Activated T-helper 17 cell treated with anti-CD3 and anti-CD28 coated beads, Interleukin-2, amount 50 U/mL, for 72 hours (primary cell): ENCODE results near the gene SATB2. TPM values are rescaled to one million over a fixed set of nuclear protein-coding genes. Genes with fewer than 3 reads are reported as not detected.

Source experiments
- ATAC-seq: fragments of 150-1000 bp; cut with Tn5 transposase; replicated peaks from 2 replicates; pipeline ENCODE4 v1.10.0; 2021; ENCODE audit warnings: mild to moderate bottlenecking, moderate library complexity
- H3K27ac Mint-ChIP-seq: one replicate; pipeline ENCODE4 v1.8.0; 2022; ENCODE audit warnings: mixed read lengths
- H3K27me3 Mint-ChIP-seq: one replicate; pipeline ENCODE4 v1.8.0; 2022; ENCODE audit warnings: mixed read lengths
- H3K36me3 Mint-ChIP-seq: one replicate; pipeline ENCODE4 v1.8.0; 2022; ENCODE audit warnings: low read depth, mild to moderate bottlenecking, mixed read lengths
- H3K4me1 Mint-ChIP-seq: one replicate; pipeline ENCODE4 v1.8.0; 2022; ENCODE audit warnings: mixed read lengths
- H3K4me3 Mint-ChIP-seq: one replicate; pipeline ENCODE4 v1.8.0; 2022; ENCODE audit warnings: mild to moderate bottlenecking, mixed read lengths
- H3K9me3 Mint-ChIP-seq: one replicate; pipeline ENCODE4 v1.8.0; 2022; ENCODE audit warnings: mixed read lengths
- total RNA-seq, 2 donors: library from RNA; stranded (reverse); gene quantifications; one replicate each; pipeline ENCODE4 v1.2.3, GENCODE V29; 2022

The SATB2 gene
- total RNA-seq, 2 donors from 2014 or later, result 0.15 TPM; not detected in 1

DNA sequence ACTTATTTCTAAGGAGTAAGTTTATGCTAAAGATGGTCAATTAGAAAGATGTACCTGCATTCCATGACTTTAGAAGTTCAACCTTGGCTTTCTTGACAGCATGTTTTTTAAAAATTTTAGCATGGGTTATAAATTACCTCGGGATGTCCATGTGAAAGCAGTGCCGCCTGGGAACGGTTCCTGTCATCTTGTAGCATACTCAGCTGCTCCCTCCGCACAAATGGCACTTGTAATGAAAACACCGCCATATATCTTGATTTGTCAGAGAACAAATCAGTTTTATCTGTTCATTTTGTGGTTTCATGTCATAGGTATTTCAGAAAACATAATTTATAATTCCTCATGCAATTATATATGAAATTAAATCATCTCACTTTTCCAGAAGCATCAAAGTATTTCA is 38.3 kb downstream of the SATB2 start:
- H3K9me3 Mint-ChIP-seq, result no peaks in the 10 kb centered on the region
- H3K27ac Mint-ChIP-seq, result no peak overlapping the region
- no peaks in the 10 kb centered on the region for H3K4me1 Mint-ChIP-seq
- H3K4me3 Mint-ChIP-seq, result no peak overlapping the region
- ATAC-seq, result no peak
- peaks cover 11% of the 10 kb centered on the region for H3K27me3 Mint-ChIP-seq
- no peaks in the 10 kb centered on the region for H3K36me3 Mint-ChIP-seq

DNA sequence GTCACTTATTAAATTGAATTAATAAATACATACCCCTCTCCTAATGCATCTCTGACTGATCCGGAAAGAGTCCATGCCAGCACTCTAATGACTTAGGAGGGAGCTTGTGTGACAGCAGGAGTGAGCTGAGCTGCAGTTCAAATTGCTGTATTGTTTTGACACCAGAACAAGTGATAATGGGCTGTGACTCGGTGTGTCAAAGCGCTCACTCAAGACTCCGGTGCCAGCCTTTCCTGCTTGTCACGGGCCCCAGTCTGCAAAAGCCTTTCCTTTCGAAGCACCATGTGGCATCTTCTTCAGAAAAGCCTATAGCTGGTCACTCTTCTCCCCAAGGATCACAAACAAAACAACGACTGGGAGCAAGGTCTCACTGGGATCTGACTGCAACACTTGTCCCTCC is 43.3 kb downstream of the SATB2 start:
- H3K36me3 Mint-ChIP-seq, result no peaks in the 10 kb centered on the region

DNA sequence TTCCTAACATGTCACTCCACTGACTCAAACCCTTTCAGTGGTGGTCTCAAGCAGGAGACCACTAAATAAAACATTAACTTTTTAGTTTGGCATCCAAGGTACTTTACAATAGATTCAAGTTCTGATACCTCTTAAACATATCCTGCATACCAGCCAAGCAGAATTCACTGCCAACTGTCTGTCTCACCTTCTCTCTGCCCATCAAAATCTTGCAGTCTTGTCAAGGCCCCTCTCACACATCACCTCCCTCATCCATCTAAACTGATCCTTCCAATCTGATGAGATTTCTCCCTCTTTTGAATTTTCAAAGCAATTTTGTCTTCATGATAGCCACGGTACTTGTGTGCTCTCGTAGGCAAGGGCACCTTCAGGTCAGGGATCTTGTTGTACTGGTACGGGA is 43.7 kb downstream of the SATB2 start:
- no peaks in the 10 kb centered on the region for H3K9me3 Mint-ChIP-seq
- no peak overlapping the region for H3K27ac Mint-ChIP-seq
- H3K4me1 Mint-ChIP-seq, result no peaks in the 10 kb centered on the region
- peaks cover 18% of the 10 kb centered on the region for H3K27me3 Mint-ChIP-seq
- ATAC-seq, result no peak
- H3K36me3 Mint-ChIP-seq, result no peaks in the 10 kb centered on the region
- no peak overlapping the region for H3K4me3 Mint-ChIP-seq

More for the DNA sequence above, 43.3 kb downstream of the SATB2 start:
- no peak overlapping the region for H3K4me3 Mint-ChIP-seq
- H3K27me3 Mint-ChIP-seq, result peaks cover 18% of the 10 kb centered on the region
- no peak overlapping the region for H3K27ac Mint-ChIP-seq
- H3K4me1 Mint-ChIP-seq, result no peaks in the 10 kb centered on the region
- no peak for ATAC-seq
- H3K9me3 Mint-ChIP-seq, result no peaks in the 10 kb centered on the region

DNA sequence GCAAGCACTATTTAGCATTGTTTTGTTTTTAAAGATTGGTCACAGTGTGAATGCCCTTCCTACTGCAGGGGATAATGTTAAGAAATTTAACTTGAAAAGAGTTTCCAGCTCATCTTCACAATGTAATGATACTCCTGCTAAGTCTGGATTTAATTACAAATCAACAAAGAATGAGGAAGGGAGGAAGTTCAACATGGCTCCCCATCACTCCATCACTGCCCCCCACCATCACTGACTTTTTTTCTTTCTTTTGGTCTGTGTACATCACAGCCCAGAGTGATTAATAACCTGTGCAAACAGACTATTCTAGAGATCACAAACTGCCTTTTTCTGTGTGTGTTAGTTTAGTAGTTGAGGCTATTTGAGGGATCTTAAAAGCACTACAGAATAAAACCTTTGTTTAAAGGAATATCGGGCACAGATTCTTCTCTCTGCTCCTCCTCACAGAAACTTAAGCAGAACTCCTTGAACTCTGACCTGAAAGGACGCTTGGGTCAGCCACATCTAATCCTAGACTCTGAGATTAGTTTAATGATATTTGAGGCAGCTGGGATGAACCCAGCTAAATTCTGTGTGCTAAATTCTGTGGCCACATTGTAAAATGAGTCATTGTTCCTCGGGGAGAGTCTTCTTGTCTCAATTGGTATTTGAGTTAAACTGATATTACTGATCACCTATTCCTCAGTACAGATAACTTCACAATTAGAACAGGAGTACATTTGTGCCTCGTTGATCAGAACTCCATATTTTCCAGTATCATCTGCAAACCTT is 47.8 kb downstream of the SATB2 start:
- no peaks in the 10 kb centered on the region for H3K36me3 Mint-ChIP-seq
- no peaks in the 10 kb centered on the region for H3K9me3 Mint-ChIP-seq
- no peaks in the 10 kb centered on the region for H3K4me1 Mint-ChIP-seq
- ATAC-seq, result no peak
- no peak overlapping the region for H3K4me3 Mint-ChIP-seq
- H3K27me3 Mint-ChIP-seq, result peaks cover 14% of the 10 kb centered on the region
- no peak overlapping the region for H3K27ac Mint-ChIP-seq

DNA sequence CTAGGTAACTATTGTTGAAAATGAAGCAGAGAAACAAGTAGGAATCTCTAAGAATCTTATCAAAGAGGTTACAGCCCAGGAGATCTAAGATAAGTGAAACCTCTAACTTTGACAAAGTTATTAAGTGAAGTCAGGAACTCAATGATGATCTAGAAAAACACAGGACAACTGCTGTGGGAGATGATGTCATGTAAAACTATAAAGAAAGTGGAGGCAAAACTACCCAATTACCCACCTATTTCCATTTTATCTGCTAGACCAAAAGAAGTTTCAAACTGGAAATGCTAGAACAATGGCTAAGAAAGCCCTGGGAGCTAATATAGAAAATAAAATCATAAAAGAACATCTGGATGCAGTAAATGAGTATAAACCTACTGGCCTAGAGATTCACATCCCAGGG is 50.3 kb downstream of the SATB2 start:
- Mint-ChIP-seq H3K4me1 (no peaks in the 10 kb centered on the region), H3K27me3 (peaks cover 3% of the 10 kb centered on the region), H3K4me3 (no peak overlapping the region), H3K9me3 (no peaks in the 10 kb centered on the region), H3K27ac (no peak overlapping the region), H3K36me3 (no peaks in the 10 kb centered on the region)
- no peak for ATAC-seq

DNA sequence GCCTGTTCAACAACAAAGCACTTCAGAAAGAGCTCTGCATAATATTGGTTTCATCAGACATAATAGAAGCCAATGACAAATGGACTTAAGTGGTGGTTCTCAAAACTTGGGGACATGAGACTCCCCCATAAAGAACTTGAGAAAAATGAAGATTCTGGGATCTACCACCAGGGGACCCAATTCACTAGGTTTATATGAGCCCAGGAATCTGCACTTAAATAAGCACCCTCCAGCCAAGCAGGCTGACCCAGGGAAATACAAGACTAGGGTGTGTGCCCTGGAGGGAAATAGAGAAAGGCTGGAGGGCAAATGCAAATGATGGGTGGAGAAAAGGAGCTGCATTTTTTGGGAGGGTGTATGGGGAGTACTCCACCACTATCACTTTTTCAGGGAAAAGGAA is 52.5 kb downstream of the SATB2 start:
- no peak for ATAC-seq
- Mint-ChIP-seq H3K36me3 (no peaks in the 10 kb centered on the region), H3K4me3 (no peak overlapping the region), H3K9me3 (no peaks in the 10 kb centered on the region), H3K27ac (no peak overlapping the region), H3K4me1 (no peaks in the 10 kb centered on the region), H3K27me3 (peaks cover 10% of the 10 kb centered on the region)

DNA sequence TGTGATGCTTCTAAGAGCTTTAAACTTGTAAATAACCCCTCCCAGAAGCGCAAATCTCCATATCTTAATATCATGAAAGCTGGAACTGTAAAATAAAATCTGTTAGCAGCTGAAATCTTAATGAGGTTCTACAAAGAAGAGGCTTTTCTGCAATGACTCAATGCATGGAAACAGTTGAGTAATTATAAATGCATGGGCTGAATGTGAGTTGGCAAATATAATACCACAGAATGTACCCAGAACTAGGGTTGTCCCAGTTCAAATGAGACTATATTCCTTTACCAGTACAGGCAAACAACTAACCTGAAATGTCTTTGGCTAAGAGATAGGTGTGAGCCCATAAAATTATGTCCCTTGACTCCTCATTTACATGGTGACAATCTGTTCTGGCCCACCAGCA is 52.9 kb downstream of the SATB2 start:
- no peak overlapping the region for H3K4me3 Mint-ChIP-seq
- H3K27ac Mint-ChIP-seq, result no peak overlapping the region
- peaks cover 10% of the 10 kb centered on the region for H3K27me3 Mint-ChIP-seq
- H3K4me1 Mint-ChIP-seq, result no peaks in the 10 kb centered on the region
- no peak for ATAC-seq
- no peaks in the 10 kb centered on the region for H3K9me3 Mint-ChIP-seq
- no peaks in the 10 kb centered on the region for H3K36me3 Mint-ChIP-seq

DNA sequence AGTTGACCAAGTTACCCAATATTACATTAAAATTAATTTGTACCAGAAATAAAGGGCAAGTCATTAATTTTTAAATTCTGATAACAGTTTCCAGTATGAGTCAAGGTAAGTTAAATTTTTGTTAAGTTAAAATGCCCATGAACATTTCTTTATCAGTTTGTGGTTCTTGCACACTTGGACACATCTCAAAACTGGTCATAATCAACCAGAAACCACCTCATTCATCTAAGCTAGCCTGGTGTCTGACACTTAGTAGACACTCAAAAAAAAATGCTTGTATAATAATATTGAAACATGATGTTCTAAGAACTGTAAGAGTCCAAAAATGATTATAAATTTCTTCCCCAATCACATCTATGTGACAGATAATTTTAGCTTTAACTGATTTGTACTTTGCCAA is 62.4 kb downstream of the SATB2 start:
- peaks cover 3% of the 10 kb centered on the region for H3K9me3 Mint-ChIP-seq
- no peak for ATAC-seq
- H3K4me3 Mint-ChIP-seq, result no peak overlapping the region
- no peaks in the 10 kb centered on the region for H3K36me3 Mint-ChIP-seq
- peaks cover 12% of the 10 kb centered on the region for H3K27me3 Mint-ChIP-seq
- H3K4me1 Mint-ChIP-seq, result no peaks in the 10 kb centered on the region
- no peak overlapping the region for H3K27ac Mint-ChIP-seq

DNA sequence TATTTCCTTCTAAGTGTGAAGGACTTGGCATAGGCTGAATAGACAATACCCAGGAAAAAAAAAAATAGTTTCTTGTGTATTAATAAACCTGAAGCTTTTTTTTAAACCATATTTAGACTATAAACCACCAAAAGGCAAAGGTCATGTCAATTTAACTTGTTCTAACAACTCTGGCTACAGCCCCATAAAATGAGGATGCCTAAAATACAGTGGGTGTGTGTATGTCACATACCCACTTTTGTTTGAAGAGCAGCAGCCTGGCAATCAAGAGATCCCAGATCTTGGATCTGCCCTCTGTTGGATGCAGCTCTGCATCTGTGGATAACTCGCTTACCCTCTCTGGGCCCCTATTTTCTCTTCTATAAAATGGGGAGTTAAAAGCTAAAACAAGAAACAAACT is 65.4 kb downstream of the SATB2 start:
- no peaks in the 10 kb centered on the region for H3K36me3 Mint-ChIP-seq
- no peaks in the 10 kb centered on the region for H3K9me3 Mint-ChIP-seq
- ATAC-seq, result no peak
- no peak overlapping the region for H3K4me3 Mint-ChIP-seq
- H3K27ac Mint-ChIP-seq, result no peak overlapping the region
- H3K27me3 Mint-ChIP-seq, result peaks cover 12% of the 10 kb centered on the region
- no peaks in the 10 kb centered on the region for H3K4me1 Mint-ChIP-seq

DNA sequence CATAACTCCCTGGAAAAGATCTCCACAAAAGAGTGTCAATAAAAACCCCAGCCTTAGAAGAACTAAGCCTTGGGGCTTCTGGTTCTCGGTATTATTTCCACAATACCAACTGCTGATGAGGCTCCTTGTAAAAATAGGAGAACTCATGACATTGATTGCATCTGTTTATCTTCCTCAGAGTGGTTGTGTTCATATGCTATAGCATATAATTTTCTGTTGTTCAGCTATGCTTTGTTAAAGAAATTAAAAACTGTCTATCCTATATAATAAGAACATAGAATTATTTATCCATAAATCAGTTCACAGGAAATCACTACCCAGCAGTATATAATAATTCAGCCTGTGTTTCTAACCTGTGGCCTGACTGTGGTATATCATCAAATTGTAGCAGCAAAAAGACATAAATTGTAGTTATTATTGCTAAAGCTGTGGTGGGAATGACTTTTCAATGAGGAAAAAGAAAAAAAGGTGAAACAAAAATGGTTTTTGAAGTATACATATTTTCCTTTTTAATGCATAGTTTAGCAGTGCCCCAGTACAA is 68.9 kb downstream of the SATB2 start:
- Mint-ChIP-seq H3K4me3 (no peak overlapping the region), H3K4me1 (no peaks in the 10 kb centered on the region), H3K27ac (no peak overlapping the region), H3K9me3 (no peaks in the 10 kb centered on the region), H3K36me3 (no peaks in the 10 kb centered on the region), H3K27me3 (peaks cover 18% of the 10 kb centered on the region)
- no peak for ATAC-seq

DNA sequence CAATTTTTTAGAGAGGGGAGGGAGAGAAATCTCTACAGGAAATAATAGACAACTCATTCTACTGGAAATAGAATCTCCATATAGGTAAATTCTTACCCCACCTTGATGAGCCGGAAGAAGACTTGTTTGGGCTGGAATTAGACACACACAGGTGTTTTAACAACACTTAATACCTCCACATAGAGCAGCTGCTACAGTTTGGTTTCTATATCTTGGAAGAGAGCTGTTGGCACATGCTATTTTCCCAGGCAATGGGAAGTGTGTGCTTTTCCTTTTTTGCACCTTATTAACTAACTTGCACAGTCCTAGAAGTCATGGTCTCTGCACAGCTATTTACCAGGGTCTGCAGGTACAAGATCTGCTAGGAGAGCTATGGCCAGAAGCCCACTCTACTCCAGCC is 73.7 kb downstream of the SATB2 start:
- Mint-ChIP-seq H3K4me1 (no peaks in the 10 kb centered on the region), H3K36me3 (no peaks in the 10 kb centered on the region)

DNA sequence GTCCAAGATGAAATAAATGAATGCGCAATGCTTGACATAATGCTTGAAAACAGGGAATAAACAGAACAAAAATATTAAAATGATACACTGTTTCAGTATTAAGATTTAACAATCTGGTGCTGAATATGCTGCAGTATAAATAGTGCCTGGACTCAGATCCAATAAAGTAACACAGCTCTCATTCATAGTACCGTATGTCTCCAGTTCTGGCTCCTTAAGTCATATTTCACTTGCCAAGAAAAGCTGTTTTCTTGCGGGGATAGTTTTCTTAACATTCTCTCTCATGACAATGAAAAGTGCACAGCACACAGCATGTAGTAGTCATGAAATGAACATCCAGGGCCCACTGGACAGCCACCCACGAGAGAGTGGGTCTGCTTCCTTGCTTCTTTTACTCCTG is 74.7 kb downstream of the SATB2 start:
- Mint-ChIP-seq H3K9me3 (no peaks in the 10 kb centered on the region), H3K27me3 (peaks cover 23% of the 10 kb centered on the region), H3K27ac (no peak overlapping the region), H3K4me3 (no peak overlapping the region), H3K4me1 (no peaks in the 10 kb centered on the region), H3K36me3 (no peaks in the 10 kb centered on the region)
- ATAC-seq, result no peak

More for the DNA sequence above, 73.7 kb downstream of the SATB2 start:
- no peaks in the 10 kb centered on the region for H3K9me3 Mint-ChIP-seq
- ATAC-seq, result no peak
- H3K27me3 Mint-ChIP-seq, result peaks cover 23% of the 10 kb centered on the region
- no peak overlapping the region for H3K4me3 Mint-ChIP-seq
- H3K27ac Mint-ChIP-seq, result no peak overlapping the region

DNA sequence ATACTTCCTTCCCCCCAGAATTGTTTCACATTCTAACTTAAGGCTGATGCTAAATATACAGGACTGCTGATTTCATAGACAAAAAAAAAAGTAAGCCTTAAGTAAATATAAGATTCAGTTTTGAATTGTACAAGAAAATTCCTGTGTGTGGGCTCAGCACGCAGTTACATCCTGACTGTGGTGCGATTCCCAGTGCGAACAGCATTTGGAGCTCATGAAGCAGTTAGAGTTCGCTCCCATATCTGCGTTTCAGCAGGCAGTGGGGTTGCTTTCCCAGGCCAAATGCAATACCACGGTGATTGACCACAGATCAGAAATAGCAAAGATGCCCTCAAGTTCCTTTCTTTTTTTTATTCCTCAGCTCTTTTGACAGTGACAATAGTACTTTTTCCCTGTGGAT is 75.6 kb downstream of the SATB2 start:
- no peak for ATAC-seq
- Mint-ChIP-seq H3K4me3 (no peak overlapping the region), H3K27ac (no peak overlapping the region), H3K4me1 (no peaks in the 10 kb centered on the region), H3K9me3 (no peaks in the 10 kb centered on the region), H3K27me3 (peaks cover 26% of the 10 kb centered on the region), H3K36me3 (no peaks in the 10 kb centered on the region)

DNA sequence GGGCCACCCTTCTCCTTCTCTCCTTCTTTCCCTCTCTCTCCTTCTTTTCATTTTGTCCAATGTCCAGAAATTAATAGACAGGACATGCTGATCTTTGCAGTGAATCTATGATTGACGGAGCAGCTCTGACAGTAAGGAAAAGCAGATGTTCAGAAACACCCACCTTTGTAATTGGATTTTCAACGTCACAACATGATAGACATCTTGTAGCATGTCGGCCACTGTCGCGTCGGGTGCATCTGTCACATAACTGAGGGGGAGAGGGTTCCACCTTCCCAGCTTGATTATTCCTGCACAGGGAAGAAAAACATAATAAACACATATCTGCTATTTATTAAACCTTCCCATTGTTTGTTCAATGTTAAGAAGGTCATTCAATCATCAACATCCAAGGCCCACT is 76.2 kb downstream of the SATB2 start:
- H3K27me3 Mint-ChIP-seq, result peaks cover 21% of the 10 kb centered on the region
- no peaks in the 10 kb centered on the region for H3K36me3 Mint-ChIP-seq
- no peak overlapping the region for H3K4me3 Mint-ChIP-seq
- no peaks in the 10 kb centered on the region for H3K4me1 Mint-ChIP-seq
- H3K9me3 Mint-ChIP-seq, result no peaks in the 10 kb centered on the region
- ATAC-seq, result no peak
- no peak overlapping the region for H3K27ac Mint-ChIP-seq

DNA sequence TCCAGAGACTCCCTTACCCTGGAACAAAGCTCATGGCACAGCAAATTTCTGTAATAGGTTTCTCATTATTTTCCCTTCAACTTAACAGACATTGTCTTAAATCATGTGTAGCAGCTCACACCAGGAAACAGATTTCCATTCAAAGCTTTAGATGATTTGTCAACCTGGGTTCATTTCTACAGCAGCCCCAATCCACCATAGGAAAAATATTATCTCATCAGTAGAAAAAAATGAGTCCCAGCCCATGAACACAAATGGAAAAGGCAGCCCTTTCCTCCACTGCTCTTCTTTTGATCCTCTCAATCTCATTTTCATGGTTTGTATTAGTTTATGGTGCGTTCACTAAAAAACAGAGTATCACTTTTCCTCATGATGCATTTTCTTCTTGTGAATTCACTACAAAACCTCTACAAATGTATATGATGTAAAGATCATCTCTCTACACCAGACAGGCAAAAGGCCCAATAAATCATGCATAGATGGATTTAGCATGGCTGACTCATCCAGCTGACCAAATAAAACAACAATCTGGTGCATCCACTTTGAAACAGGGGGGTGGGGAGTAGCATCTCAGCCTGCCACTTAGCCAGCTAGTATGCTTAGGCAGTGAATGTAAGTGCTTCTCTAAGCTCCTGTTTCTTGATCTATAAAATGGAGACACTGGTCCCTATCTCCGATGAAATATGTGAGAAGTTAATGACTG is 78.6 kb downstream of the SATB2 start:
- Mint-ChIP-seq H3K4me1 (no peaks in the 10 kb centered on the region), H3K27me3 (peaks cover 21% of the 10 kb centered on the region), H3K27ac (no peak overlapping the region), H3K4me3 (no peak overlapping the region), H3K36me3 (no peaks in the 10 kb centered on the region), H3K9me3 (no peaks in the 10 kb centered on the region)
- no peak for ATAC-seq
